OCI-LY7 (cell line): ENCODE data around the gene SLC9A9.

Source experiments
- CTCF ChIP-seq: fragments of 200-600 bp; sonication (generic); conservative IDR thresholded peaks from 2 replicates; pipeline ENCODE4 v1.5.1; 2014; ENCODE audit warnings: mild to moderate bottlenecking, antibody characterized with exemption, low read length, moderate library complexity, mixed read lengths
- EZH2phosphoT487 ChIP-seq: fragments of 200-600 bp; sonication (generic); IDR thresholded peaks from 2 replicates; pipeline ENCODE4 v1.6.1; 2018; ENCODE audit warnings: low read depth, borderline replicate concordance, mild to moderate bottlenecking, mixed run types, antibody characterized with exemption, low read length, moderate library complexity, mixed read lengths

DNA sequence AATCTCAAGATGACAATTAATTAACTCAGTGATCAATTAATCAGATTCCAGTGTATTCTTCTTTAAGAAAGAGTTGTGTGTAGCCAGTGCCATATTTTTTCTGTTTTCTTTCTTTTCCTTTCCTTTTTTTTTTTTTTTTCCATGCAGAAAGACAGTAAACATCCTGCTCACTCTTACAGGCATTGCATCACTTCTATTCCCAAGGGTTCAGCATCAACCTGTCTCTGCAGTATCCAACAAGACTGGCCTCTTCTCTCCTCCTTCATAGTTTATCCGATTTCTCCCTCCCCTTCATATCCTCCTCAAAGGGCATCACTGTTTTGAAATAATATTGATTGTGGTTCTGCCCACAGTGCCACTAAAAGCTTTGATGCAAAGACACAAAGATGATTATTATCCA lies 17.0 kb upstream of the SLC9A9 start:
- TF ChIP-seq CTCF: no peak
- TF ChIP-seq EZH2phosphoT487: no peak
